Measurements from ENCODE around the gene UBR4. TPM values are rescaled to one million over a fixed set of nuclear protein-coding genes. Genes with fewer than 3 reads are reported as not detected.

Gene UBR4
- total RNA-seq, 5 donors from 2014 or later (not counting 1 experiment from before 2014, with no cell fraction given) = 139 to 156 (median 147) TPM

GRCh38 chr1:19210772-19211549 lies 895 bp upstream of the UBR4 start:
- Mint-ChIP-seq H3K9me3 (no peaks in the 10 kb centered on the region), H3K4me3 (peak overlapping the region; percentile 87 to 89 (median 89)), H3K4me1 (peaks cover 73 to 81% (median 77%) of the 10 kb centered on the region in 3 donors), H3K27ac (peak overlapping the region; percentile 92 to 95), H3K27me3 (no peaks in the 10 kb centered on the region), H3K36me3 (peaks cover 14% of the 10 kb centered on the region)
- no peaks in the 10 kb centered on the region for H3K9me3 ChIP-seq
- WGBS (ENCODE audit: insufficient coverage) = 32% methylated on average over 7 of the region's 12 CpGs
- ChIA-PET POLR2A (interaction anchor here in 1 of 2 donors (1.1 kb wide), 1 partner anchor 44 kb away, joined by 3 read pairs; no protein-coding TSS in a partner anchor), CTCF (interaction anchor here in 1 of 2 donors (0.6 kb wide), 1 partner anchor 41 kb away, joined by 3 read pairs; no protein-coding TSS in a partner anchor)
- DNase-seq (peak in 2 of 35 experiments; percentile 3 to 9), ATAC-seq (replicated peaks in 1 of 4) (no peak)
- no peaks in the 10 kb centered on the region for H3K27me3 ChIP-seq (replicated peaks in 1 of 2; ENCODE audit: control insufficient read depth in 2 of 2, extremely low read depth in 1 of 2, insufficient read depth in 2 of 2, low read length in 1 of 2)
- peak overlapping the region; percentile 90 for H3K27ac ChIP-seq (ENCODE audit: low read length)
- peaks cover 0 to 5% of the 10 kb centered on the region in 2 donors for H3K36me3 ChIP-seq (ENCODE audit: control insufficient read depth in 2 of 2, extremely low read depth in 1 of 2, insufficient read depth in 1 of 2, low read length in 1 of 2)
- peak overlapping the region; percentile 75 to 97 for H3K4me3 ChIP-seq (ENCODE audit: control insufficient read depth in 1 of 2, extremely low read depth in 1 of 2, low read length in 1 of 2)
- H3K4me1 ChIP-seq (ENCODE audit: control insufficient read depth in 1 of 2, extremely low read depth in 1 of 2, insufficient read depth in 2 of 2, low read length in 2 of 2) = peaks cover 25 to 37% of the 10 kb centered on the region in 2 experiments

GRCh38 chr1:19209439-19209989 lies 552 bp downstream of the UBR4 start:
- Mint-ChIP-seq H3K27ac (peak overlapping the region; percentile 86 to 91), H3K4me1 (peaks cover 84 to 89% (median 87%) of the 10 kb centered on the region in 3 donors), H3K27me3 (no peaks in the 10 kb centered on the region), H3K9me3 (no peaks in the 10 kb centered on the region), H3K4me3 (peak overlapping the region; percentile 87 to 89 (median 89)), H3K36me3 (peaks cover 15% of the 10 kb centered on the region)
- Histone ChIP-seq H3K27me3 (replicated peaks in 1 of 2; ENCODE audit: control insufficient read depth in 2 of 2, extremely low read depth in 1 of 2, insufficient read depth in 2 of 2, low read length in 1 of 2) (no peaks in the 10 kb centered on the region), H3K9me3 (no peaks in the 10 kb centered on the region), H3K4me3 (ENCODE audit: control insufficient read depth in 1 of 2, extremely low read depth in 1 of 2, low read length in 1 of 2) (peak overlapping the region; percentile 95 to 97), H3K36me3 (ENCODE audit: control insufficient read depth in 2 of 2, extremely low read depth in 1 of 2, insufficient read depth in 1 of 2, low read length in 1 of 2) (peaks cover 0 to 9% of the 10 kb centered on the region in 2 donors), H3K4me1 (ENCODE audit: control insufficient read depth in 1 of 2, extremely low read depth in 1 of 2, insufficient read depth in 2 of 2, low read length in 2 of 2) (peaks cover 25 to 35% of the 10 kb centered on the region in 2 experiments), H3K27ac (ENCODE audit: low read length) (peak overlapping the region; percentile 91)
- ATAC-seq (replicated peaks in 1 of 4) (peak; percentile 8 to 25 (median 16)), DNase-seq (peak in 17 of 35 experiments; percentile 6 to 58 (median 13))
- POLR2A ChIA-PET = interaction anchor here in 1 of 2 donors (0.6 kb wide), 1 partner anchor 42 kb away, joined by 3 read pairs; no protein-coding TSS in a partner anchor
- CTCF ChIA-PET = interaction anchor here in 1 of 2 donors (0.8 kb wide), 1 partner anchor 9 kb away, joined by 3 read pairs; no protein-coding TSS in a partner anchor
- WGBS (ENCODE audit: insufficient coverage) = under 1% methylated on average over 20 of the region's 28 CpGs

DNA sequence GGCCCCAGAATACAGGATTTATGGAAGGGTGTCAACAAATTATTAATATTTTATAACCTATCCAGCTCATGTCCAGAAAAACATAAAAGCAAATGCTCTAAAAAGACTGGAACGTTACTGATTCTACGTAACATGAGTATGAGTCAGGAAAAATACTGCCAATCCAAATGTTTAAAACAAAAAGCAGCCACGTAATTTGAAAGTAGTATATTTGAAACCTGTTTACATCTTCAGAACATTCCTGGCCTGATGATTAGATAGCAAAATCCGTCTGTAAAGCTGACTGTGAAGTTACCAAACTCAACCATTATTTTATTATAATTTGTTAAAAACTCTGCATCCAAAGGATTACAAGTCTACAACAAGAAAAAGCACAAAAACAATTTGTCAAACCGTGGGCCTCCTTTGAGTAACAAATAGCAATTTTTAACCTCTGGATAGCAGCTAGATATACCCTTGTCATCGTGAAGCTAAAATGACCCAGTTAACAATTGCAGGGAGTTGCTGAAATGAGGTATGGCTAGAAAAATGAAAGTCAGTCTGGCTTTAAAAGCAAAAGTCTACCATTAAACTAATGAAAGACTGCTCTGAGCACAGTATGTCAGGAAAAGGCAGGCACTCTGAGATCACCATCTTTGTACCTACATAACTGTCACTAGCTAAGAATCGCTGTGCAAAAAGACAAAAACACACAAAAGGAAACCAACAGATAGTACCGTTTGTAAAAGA lies 1.2 kb downstream of the UBR4 start:
- peak overlapping the region; percentile 87 to 89 (median 89) for H3K4me3 Mint-ChIP-seq
- Histone ChIP-seq H3K27ac (ENCODE audit: low read length) (peak overlapping the region; percentile 91), H3K27me3 (replicated peaks in 1 of 2; ENCODE audit: control insufficient read depth in 2 of 2, extremely low read depth in 1 of 2, insufficient read depth in 2 of 2, low read length in 1 of 2) (no peaks in the 10 kb centered on the region), H3K36me3 (ENCODE audit: control insufficient read depth in 2 of 2, extremely low read depth in 1 of 2, insufficient read depth in 1 of 2, low read length in 1 of 2) (peaks cover 0 to 6% of the 10 kb centered on the region in 2 donors), H3K4me3 (ENCODE audit: control insufficient read depth in 1 of 2, extremely low read depth in 1 of 2, low read length in 1 of 2) (peak overlapping the region; percentile 95 to 97), H3K9me3 (no peaks in the 10 kb centered on the region), H3K4me1 (ENCODE audit: control insufficient read depth in 1 of 2, extremely low read depth in 1 of 2, insufficient read depth in 2 of 2, low read length in 2 of 2) (peaks cover 25 to 35% of the 10 kb centered on the region in 2 experiments)
- ChIA-PET CTCF (interaction anchor here in 1 of 2 donors (0.8 kb wide), 1 partner anchor 8 kb away, joined by 3 read pairs; no protein-coding TSS in a partner anchor), POLR2A (interaction anchor here (0.6 kb wide), 3 partner anchors 42 to 394 kb away, joined by 3 read pairs; no protein-coding TSS in a partner anchor)
- no CpG with 5 or more reads among the region's 8 CpGs for WGBS (ENCODE audit: insufficient coverage)
- peaks cover 13% of the 10 kb centered on the region for H3K36me3 Mint-ChIP-seq
- H3K27me3 Mint-ChIP-seq = no peaks in the 10 kb centered on the region
- ATAC-seq (replicated peaks in 1 of 4) = no peak
- no peak for DNase-seq
- no peaks in the 10 kb centered on the region for H3K9me3 Mint-ChIP-seq
- H3K27ac Mint-ChIP-seq = peak overlapping the region; percentile 86 to 91
- H3K4me1 Mint-ChIP-seq = peaks cover 81 to 89% (median 86%) of the 10 kb centered on the region in 3 donors

GRCh38 chr1:19206947-19207346 lies 3.1 kb downstream of the UBR4 start:
- CTCF ChIA-PET = interaction anchor here in 1 of 2 donors (0.6 kb wide), 1 partner anchor 89 kb away, joined by 3 read pairs; no protein-coding TSS in a partner anchor
- Mint-ChIP-seq H3K27ac (no peak overlapping the region), H3K36me3 (peaks cover 9% of the 10 kb centered on the region), H3K9me3 (no peaks in the 10 kb centered on the region), H3K27me3 (no peaks in the 10 kb centered on the region), H3K4me3 (peak overlapping the region in 1 of 3 donors; percentile 9), H3K4me1 (peaks cover 82 to 84% (median 84%) of the 10 kb centered on the region in 3 donors)
- Histone ChIP-seq H3K27me3 (replicated peaks in 1 of 2; ENCODE audit: control insufficient read depth in 2 of 2, extremely low read depth in 1 of 2, insufficient read depth in 2 of 2, low read length in 1 of 2) (no peaks in the 10 kb centered on the region), H3K4me3 (ENCODE audit: control insufficient read depth in 1 of 2, extremely low read depth in 1 of 2, low read length in 1 of 2) (no peak overlapping the region), H3K36me3 (ENCODE audit: control insufficient read depth in 2 of 2, extremely low read depth in 1 of 2, insufficient read depth in 1 of 2, low read length in 1 of 2) (peaks cover 0 to 4% of the 10 kb centered on the region in 2 donors), H3K9me3 (no peaks in the 10 kb centered on the region), H3K27ac (ENCODE audit: low read length) (no peak overlapping the region), H3K4me1 (ENCODE audit: control insufficient read depth in 1 of 2, extremely low read depth in 1 of 2, insufficient read depth in 2 of 2, low read length in 2 of 2) (peaks cover 30 to 32% of the 10 kb centered on the region in 2 experiments)
- POLR2A ChIA-PET = no interaction called here
- ATAC-seq (replicated peaks in 1 of 4) (no peak), DNase-seq (no peak)
- 58% methylated on average over 3 of the region's 3 CpGs for WGBS (ENCODE audit: insufficient coverage)

- H3K36me3 ChIP-seq (ENCODE audit: control insufficient read depth in 2 of 2, extremely low read depth in 1 of 2, insufficient read depth in 1 of 2, low read length in 1 of 2) = peaks cover 8 to 13% of the 10 kb centered on the region in 2 donors
- Mint-ChIP-seq H3K27ac (no peak overlapping the region), H3K4me3 (peak overlapping the region in 1 of 3 donors; percentile 6), H3K4me1 (peaks cover 78 to 81% (median 78%) of the 10 kb centered on the region in 3 donors), H3K27me3 (no peaks in the 10 kb centered on the region), H3K36me3 (peaks cover 9% of the 10 kb centered on the region), H3K9me3 (no peaks in the 10 kb centered on the region)
- ATAC-seq (replicated peaks in 1 of 4) = no peak
- ChIA-PET POLR2A (interaction anchor here in 1 of 2 donors (1.0 kb wide), 1 partner anchor 12 kb away, joined by 3 read pairs; no protein-coding TSS in a partner anchor), CTCF (no interaction called here)
- H3K9me3 ChIP-seq = no peaks in the 10 kb centered on the region
- no peak overlapping the region for H3K4me3 ChIP-seq (ENCODE audit: control insufficient read depth in 1 of 2, extremely low read depth in 1 of 2, low read length in 1 of 2)
- WGBS (ENCODE audit: insufficient coverage) = 80% methylated on average over 2 of the region's 5 CpGs
- H3K4me1 ChIP-seq (ENCODE audit: control insufficient read depth in 1 of 2, extremely low read depth in 1 of 2, insufficient read depth in 2 of 2, low read length in 2 of 2) = peaks cover 19 to 28% of the 10 kb centered on the region in 2 experiments
- no peak overlapping the region for H3K27ac ChIP-seq (ENCODE audit: low read length)
- no peak for DNase-seq
- no peaks in the 10 kb centered on the region for H3K27me3 ChIP-seq (replicated peaks in 1 of 2; ENCODE audit: control insufficient read depth in 2 of 2, extremely low read depth in 1 of 2, insufficient read depth in 2 of 2, low read length in 1 of 2)
Measured at GRCh38 chr1:19205845-19206244, 4.2 kb downstream of the UBR4 start.
